Measurements from ENCODE around the gene RTP3. TPM values are rescaled to one million over a fixed set of nuclear protein-coding genes. Genes with fewer than 3 reads are reported as not detected.

RTP3 gene
- total RNA-seq, 2 donors from 2014 or later = not detected

GRCh38 chr3:46485779-46486175 is 12.0 kb upstream of the RTP3 start:
- no peak for ATAC-seq
- H3K27ac ChIP-seq = peak overlapping the region; percentile 74 to 90 (median 88)
- peak in 3 of 4 donors; percentile 35 to 45 (median 35) for DNase-seq
- peaks cover 49% of the 10 kb centered on the region for H3K4me1 ChIP-seq
- no peaks in the 10 kb centered on the region for H3K9me3 ChIP-seq
- intact Hi-C loops (cut with DNase I) = no loop called here
- 56 to 61% methylated on average over 3 to 4 of the region's 4 CpGs for WGBS, 2 donors
- no peaks in the 10 kb centered on the region for H3K27me3 ChIP-seq
- H3K4me3 ChIP-seq = no peak overlapping the region
- TF ChIP-seq CTCF (IDR thresholded peaks at IDR 0.05) (no peak), POLR2A (IDR thresholded peaks at IDR 0.05) (no peak)
- no peaks in the 10 kb centered on the region for H3K36me3 ChIP-seq (replicated peaks in 1 of 2; ENCODE audit: insufficient read depth in 1 of 2, low read depth in 2 of 2)

- ATAC-seq (peak; percentile 79), DNase-seq (peak; percentile 97 to 98 (median 98))
- H3K4me1 ChIP-seq = peaks cover 50% of the 10 kb centered on the region
- no peaks in the 10 kb centered on the region for H3K27me3 ChIP-seq
- TF ChIP-seq POLR2A (IDR thresholded peaks at IDR 0.05) (no peak), CTCF (IDR thresholded peaks at IDR 0.05) (peak; percentile 98 to 100 (median 100))
- intact Hi-C loops (cut with DNase I) = no loop called here
- no peak overlapping the region for H3K4me3 ChIP-seq
- H3K9me3 ChIP-seq = no peaks in the 10 kb centered on the region
- no peaks in the 10 kb centered on the region for H3K36me3 ChIP-seq (replicated peaks in 1 of 2; ENCODE audit: insufficient read depth in 1 of 2, low read depth in 2 of 2)
- 13 to 14% methylated on average over 13 to 26 of the region's 26 CpGs for WGBS, 2 donors
- peak overlapping the region; percentile 2 to 38 (median 22) for H3K27ac ChIP-seq
These were observed 8.9 kb upstream of the RTP3 start for GRCh38 chr3:46488735-46489361.

GRCh38 chr3:46489381-46489780 is 8.4 kb upstream of the RTP3 start:
- no peak for TF ChIP-seq POLR2A (IDR thresholded peaks at IDR 0.05)
- TF ChIP-seq CTCF (IDR thresholded peaks at IDR 0.05) = no peak
- Histone ChIP-seq H3K4me1 (peaks cover 44% of the 10 kb centered on the region), H3K9me3 (no peaks in the 10 kb centered on the region), H3K4me3 (no peak overlapping the region), H3K27me3 (no peaks in the 10 kb centered on the region), H3K27ac (peak overlapping the region in 2 of 4 donors; percentile 14 to 31), H3K36me3 (replicated peaks in 1 of 2; ENCODE audit: insufficient read depth in 1 of 2, low read depth in 2 of 2) (no peaks in the 10 kb centered on the region)
- intact Hi-C loops (cut with DNase I) = no loop called here
- DNase-seq (no peak), ATAC-seq (no peak)
- 83 to 93% methylated on average over 4 of the region's 4 CpGs for WGBS, 2 donors

GRCh38 chr3:46489875-46490274 is 7.9 kb upstream of the RTP3 start:
- no peak for DNase-seq
- 52 to 73% methylated on average over 1 of the region's 1 CpG for WGBS, 2 donors
- Histone ChIP-seq H3K4me3 (no peak overlapping the region), H3K27me3 (no peaks in the 10 kb centered on the region), H3K9me3 (no peaks in the 10 kb centered on the region), H3K27ac (no peak overlapping the region), H3K36me3 (replicated peaks in 1 of 2; ENCODE audit: insufficient read depth in 1 of 2, low read depth in 2 of 2) (no peaks in the 10 kb centered on the region), H3K4me1 (peaks cover 39% of the 10 kb centered on the region)
- ATAC-seq = no peak
- TF ChIP-seq POLR2A (IDR thresholded peaks at IDR 0.05) = no peak
- intact Hi-C loops (cut with DNase I) = loop anchor here (5.0 to 10.0 kb wide), 2 partner anchors 65 to 142 kb away; no protein-coding TSS in a partner anchor

GRCh38 chr3:46490338-46491084 is 7.3 kb upstream of the RTP3 start:
- no peaks in the 10 kb centered on the region for H3K36me3 ChIP-seq (replicated peaks in 1 of 2; ENCODE audit: insufficient read depth in 1 of 2, low read depth in 2 of 2)
- 62 to 69% methylated on average over 6 of the region's 6 CpGs for WGBS, 2 donors
- intact Hi-C loops (cut with DNase I) = loop anchor here (5.0 to 10.0 kb wide), 2 partner anchors 64 to 142 kb away; no protein-coding TSS in a partner anchor
- H3K27ac ChIP-seq = peak overlapping the region in 3 of 4 donors; percentile 15 to 73 (median 58)
- ATAC-seq (no peak), DNase-seq (no peak)
- TF ChIP-seq POLR2A (IDR thresholded peaks at IDR 0.05) = no peak
- no peak for TF ChIP-seq CTCF (IDR thresholded peaks at IDR 0.05)
- H3K4me3 ChIP-seq = no peak overlapping the region
- no peaks in the 10 kb centered on the region for H3K9me3 ChIP-seq
- H3K27me3 ChIP-seq = no peaks in the 10 kb centered on the region
- H3K4me1 ChIP-seq = peaks cover 33% of the 10 kb centered on the region

All from body of pancreas (tissue), 4 donors.